H9 (cell line): ENCODE data around the gene KIRREL3. TPM values are rescaled to one million over a fixed set of nuclear protein-coding genes. Genes with fewer than 3 reads are reported as not detected.

Experiments
- DNase-seq: peaks from one replicate; pipeline ENCODE4 v3.0.0-alpha.2; 2017
- H2AFZ ChIP-seq: one replicate; pipeline ENCODE4 v1.6.1; 2013; ENCODE audit warnings: mild to moderate bottlenecking, low read length, control low read depth, moderate library complexity
- H2AK5ac ChIP-seq: 2 replicates; pipeline ENCODE4 v1.6.1; 2013; ENCODE audit warnings: low read length, control low read depth, mixed read lengths; ENCODE audit not compliant: insufficient read length
- H2BK120ac ChIP-seq: one replicate; pipeline ENCODE4 v1.6.1; 2013; ENCODE audit warnings: low read depth, mild to moderate bottlenecking, low read length, control low read depth, inconsistent platforms; ENCODE audit not compliant: poor library complexity, severe bottlenecking
- H2BK12ac ChIP-seq: 2 replicates; pipeline ENCODE4 v1.6.1; 2013; ENCODE audit warnings: low read length, control low read depth, mixed read lengths, low read depth; ENCODE audit not compliant: insufficient read length
- H2BK15ac ChIP-seq: 2 replicates; pipeline ENCODE4 v1.6.1; 2013; ENCODE audit warnings: low read depth, low read length, control low read depth
- H2BK20ac ChIP-seq: one replicate; pipeline ENCODE4 v1.6.1; 2013; ENCODE audit warnings: low read depth, mild to moderate bottlenecking, low read length, control low read depth, inconsistent platforms; ENCODE audit not compliant: poor library complexity, severe bottlenecking
- H2BK5ac ChIP-seq: 2 replicates; pipeline ENCODE4 v1.6.1; 2013; ENCODE audit warnings: low read length, control low read depth, mixed read lengths; ENCODE audit not compliant: insufficient read length
- H3K14ac ChIP-seq: 2 replicates; pipeline ENCODE4 v1.6.1; 2013; ENCODE audit warnings: low read length, control low read depth; ENCODE audit not compliant: insufficient read depth
- H3K18ac ChIP-seq: 2 replicates; pipeline ENCODE4 v1.6.1; 2013; ENCODE audit warnings: low read depth, mild to moderate bottlenecking, mixed read lengths, low read length, control low read depth; ENCODE audit not compliant: insufficient read length
- H3K23ac ChIP-seq: 2 replicates; pipeline ENCODE4 v1.6.1; 2013; ENCODE audit warnings: low read length, control low read depth, mixed read lengths, low read depth; ENCODE audit not compliant: insufficient read length
- H3K23me2 ChIP-seq: 2 replicates; pipeline ENCODE4 v1.6.1; 2013; ENCODE audit warnings: low read depth, mild to moderate bottlenecking, mixed read lengths, low read length, control low read depth; ENCODE audit not compliant: insufficient read length, poor library complexity, severe bottlenecking
- H3K27ac ChIP-seq: 2 replicates; pipeline ENCODE4 v1.5.1; 2013; ENCODE audit warnings: low read length, control low read depth, mixed read lengths, low read depth; ENCODE audit not compliant: insufficient read length
- H3K27me3 ChIP-seq: 2 replicates; pipeline ENCODE4 v1.6.1; 2013; ENCODE audit warnings: low read length, control low read depth, inconsistent platforms; ENCODE audit not compliant: insufficient read depth
- H3K4ac ChIP-seq: 2 replicates; pipeline ENCODE4 v1.6.1; 2013; ENCODE audit warnings: low read depth, mild to moderate bottlenecking, control low read depth, inconsistent platforms, low read length, moderate library complexity
- H3K4me1 ChIP-seq: 2 replicates; pipeline ENCODE4 v1.6.1; 2013; ENCODE audit warnings: low read length, control low read depth, inconsistent platforms; ENCODE audit not compliant: insufficient read depth
- H3K4me2 ChIP-seq: 2 replicates; pipeline ENCODE4 v1.6.1; 2013; ENCODE audit warnings: low read length, control low read depth, mixed read lengths; ENCODE audit not compliant: insufficient read length, insufficient read depth
- H3K56ac ChIP-seq: 2 replicates; pipeline ENCODE4 v1.6.1; 2013; ENCODE audit warnings: low read depth, mild to moderate bottlenecking, mixed read lengths, low read length, control low read depth; ENCODE audit not compliant: insufficient read length
- H3K79me1 ChIP-seq: 2 replicates; pipeline ENCODE4 v1.6.1; 2013; ENCODE audit warnings: low read depth, mild to moderate bottlenecking, moderate library complexity, low read length, control low read depth, inconsistent platforms; ENCODE audit not compliant: insufficient read depth, poor library complexity, severe bottlenecking
- H3K79me2 ChIP-seq: 2 replicates; pipeline ENCODE4 v1.6.1; 2013; ENCODE audit warnings: low read length, control low read depth, inconsistent platforms; ENCODE audit not compliant: insufficient read depth
- H3K9ac ChIP-seq: 2 replicates; pipeline ENCODE4 v1.6.1; 2013; ENCODE audit warnings: low read length, control low read depth, mixed read lengths; ENCODE audit not compliant: insufficient read length; ENCODE audit errors: extremely low read depth
- H3K9me3 ChIP-seq: one replicate; pipeline ENCODE4 v1.6.1; 2013; ENCODE audit warnings: low read depth, low read length, inconsistent platforms; ENCODE audit not compliant: control insufficient read depth
- H3T11ph ChIP-seq: one replicate; pipeline ENCODE4 v1.6.1; 2013; ENCODE audit warnings: mild to moderate bottlenecking, low read length, control low read depth, inconsistent platforms
- H4K20me1 ChIP-seq: one replicate; pipeline ENCODE4 v1.6.1; 2013; ENCODE audit not compliant: control insufficient read depth, insufficient read length, insufficient read depth
- H4K5ac ChIP-seq: 2 replicates; pipeline ENCODE4 v1.6.1; 2013; ENCODE audit warnings: low read depth, mild to moderate bottlenecking, mixed read lengths, low read length, control low read depth; ENCODE audit not compliant: insufficient read length
- H4K8ac ChIP-seq: replicated peaks from 2 replicates; pipeline ENCODE4 v1.6.1; 2013; ENCODE audit warnings: low read length, control low read depth, mixed read lengths, low read depth; ENCODE audit not compliant: insufficient read length
- H4K91ac ChIP-seq: 2 replicates; pipeline ENCODE4 v1.6.1; 2013; ENCODE audit warnings: low read depth, mild to moderate bottlenecking, moderate library complexity, mixed read lengths, low read length, control low read depth; ENCODE audit not compliant: insufficient read length
- H3K27ac Mint-ChIP-seq, 3 experiments: 2 replicates in 2 of 3; 3 replicates in 1 of 3; pipeline ENCODE4 v1.8.0; 2020 to 2021; ENCODE audit warnings: mixed read lengths in 3 of 3, mild to moderate bottlenecking in 1 of 3, moderate library complexity in 1 of 3
- H3K27me3 Mint-ChIP-seq: 2 replicates; pipeline ENCODE4 v1.8.0; 2021; ENCODE audit warnings: low read depth, mild to moderate bottlenecking, moderate library complexity, mixed read lengths
- H3K36me3 Mint-ChIP-seq, 3 experiments: 2 replicates in 2 of 3; 3 replicates in 1 of 3; pipeline ENCODE4 v1.8.0; 2020 to 2021; ENCODE audit warnings: low read depth in 3 of 3, mixed read lengths in 3 of 3; ENCODE audit not compliant: insufficient read depth in 1 of 3
- H3K4me1 Mint-ChIP-seq, 2 experiments: 2 replicates each; pipeline ENCODE4 v1.8.0; 2020; ENCODE audit warnings: mixed read lengths in 2 of 2
- H3K4me3 Mint-ChIP-seq, 2 experiments: 2 replicates in 1 of 2; 3 replicates in 1 of 2; pipeline ENCODE4 v1.8.0; 2020 to 2021; ENCODE audit warnings: mild to moderate bottlenecking in 2 of 2, mixed read lengths in 2 of 2, moderate library complexity in 1 of 2
- H3K9me3 Mint-ChIP-seq, 2 experiments: 2 replicates in 1 of 2; 3 replicates in 1 of 2; pipeline ENCODE4 v1.8.0; 2020; ENCODE audit warnings: mild to moderate bottlenecking in 2 of 2, mixed read lengths in 2 of 2, moderate library complexity in 1 of 2
- WGBS: extraction: QIAGEN DNeasy Blood & Tissue Kit; methylation state at CpG from one replicate; pipeline ENCODE4 v1.1.7; 2013; ENCODE audit warnings: missing lambda C conversion rate, low lambda C conversion rate, mixed read lengths; ENCODE audit not compliant: insufficient read length; ENCODE audit errors: extremely low coverage; 5-methylcytosine and 5-hydroxymethylcytosine counted together
- total RNA-seq: library from RNA; stranded (reverse); gene quantifications from 2 replicates; pipeline ENCODE4 v1.2.1, GENCODE V29; 2021
- TF ChIP-seq, protein P1 (sequence below): fragments of 200-600 bp; sonication (generic); conservative IDR thresholded peaks from 3 replicates; pipeline ENCODE4 v1.8.0; 2021; ENCODE audit warnings: antibody characterized with exemption, mild to moderate bottlenecking

The KIRREL3 gene
- total RNA-seq, 1 experiment from 2014 or later, result 0.17 TPM

DNA sequence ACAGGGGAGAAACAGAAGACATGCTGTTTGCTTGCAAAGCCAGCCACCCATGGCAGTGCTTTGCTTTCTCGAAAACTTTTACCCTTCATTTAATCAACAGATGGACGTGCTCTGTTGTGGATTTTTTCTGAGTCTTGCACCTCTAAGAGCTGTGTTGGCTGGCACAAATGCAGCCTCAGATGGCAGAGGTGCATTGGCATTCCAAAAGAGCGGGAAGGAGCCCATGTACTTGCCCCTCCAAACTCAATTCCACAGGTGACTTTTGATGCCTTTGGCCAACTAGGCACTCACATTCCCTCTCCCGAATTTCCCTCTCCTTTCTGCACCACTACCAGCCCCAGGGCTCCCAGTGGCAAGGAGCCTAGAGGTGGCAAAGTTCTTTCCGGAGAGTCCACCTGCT lies 1.2 kb downstream of the KIRREL3 start:
- Histone ChIP-seq H3K4me2 (no peak overlapping the region), H2AFZ (no peak overlapping the region), H3K27me3 (peaks cover 43% of the 10 kb centered on the region; the same call in 1 of the 2 replicates), H2BK15ac (no peak overlapping the region), H4K91ac (no peak overlapping the region), H3K9me3 (no peaks in the 10 kb centered on the region), H2BK5ac (no peak overlapping the region), H3K56ac (no peak overlapping the region), H3K18ac (no peak overlapping the region), H2AK5ac (no peak overlapping the region), H3K4ac (no peak overlapping the region), H3K23ac (no peak overlapping the region), H3K4me1 (peaks cover 7% of the 10 kb centered on the region), H3K23me2 (peaks cover 16% of the 10 kb centered on the region), H4K5ac (no peak overlapping the region), H3K79me2 (no peaks in the 10 kb centered on the region), H2BK120ac (no peak overlapping the region), H3K79me1 (no peaks in the 10 kb centered on the region), H2BK20ac (no peak overlapping the region), H4K8ac (no peak overlapping the region), H3K14ac (no peak overlapping the region), H4K20me1 (no peaks in the 10 kb centered on the region), H2BK12ac (no peak overlapping the region), H3K27ac (no peak overlapping the region), H3T11ph (no peak overlapping the region), H3K9ac (no peak overlapping the region)
- Mint-ChIP-seq H3K4me3 (no peak overlapping the region), H3K36me3 (no peaks in the 10 kb centered on the region), H3K9me3 (no peaks in the 10 kb centered on the region), H3K27me3 (peaks cover 18% of the 10 kb centered on the region), H3K4me1 (peaks cover 26 to 29% of the 10 kb centered on the region in 2 experiments), H3K27ac (no peak overlapping the region)
- TF ChIP-seq, protein P1, sequence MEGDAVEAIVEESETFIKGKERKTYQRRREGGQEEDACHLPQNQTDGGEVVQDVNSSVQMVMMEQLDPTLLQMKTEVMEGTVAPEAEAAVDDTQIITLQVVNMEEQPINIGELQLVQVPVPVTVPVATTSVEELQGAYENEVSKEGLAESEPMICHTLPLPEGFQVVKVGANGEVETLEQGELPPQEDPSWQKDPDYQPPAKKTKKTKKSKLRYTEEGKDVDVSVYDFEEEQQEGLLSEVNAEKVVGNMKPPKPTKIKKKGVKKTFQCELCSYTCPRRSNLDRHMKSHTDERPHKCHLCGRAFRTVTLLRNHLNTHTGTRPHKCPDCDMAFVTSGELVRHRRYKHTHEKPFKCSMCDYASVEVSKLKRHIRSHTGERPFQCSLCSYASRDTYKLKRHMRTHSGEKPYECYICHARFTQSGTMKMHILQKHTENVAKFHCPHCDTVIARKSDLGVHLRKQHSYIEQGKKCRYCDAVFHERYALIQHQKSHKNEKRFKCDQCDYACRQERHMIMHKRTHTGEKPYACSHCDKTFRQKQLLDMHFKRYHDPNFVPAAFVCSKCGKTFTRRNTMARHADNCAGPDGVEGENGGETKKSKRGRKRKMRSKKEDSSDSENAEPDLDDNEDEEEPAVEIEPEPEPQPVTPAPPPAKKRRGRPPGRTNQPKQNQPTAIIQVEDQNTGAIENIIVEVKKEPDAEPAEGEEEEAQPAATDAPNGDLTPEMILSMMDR, result no peak
- WGBS, result no CpG with 5 or more reads among the region's 5 CpGs
- DNase-seq, result no peak
